Measurements from ENCODE around the gene SDF4.

SDF4 gene

DNA sequence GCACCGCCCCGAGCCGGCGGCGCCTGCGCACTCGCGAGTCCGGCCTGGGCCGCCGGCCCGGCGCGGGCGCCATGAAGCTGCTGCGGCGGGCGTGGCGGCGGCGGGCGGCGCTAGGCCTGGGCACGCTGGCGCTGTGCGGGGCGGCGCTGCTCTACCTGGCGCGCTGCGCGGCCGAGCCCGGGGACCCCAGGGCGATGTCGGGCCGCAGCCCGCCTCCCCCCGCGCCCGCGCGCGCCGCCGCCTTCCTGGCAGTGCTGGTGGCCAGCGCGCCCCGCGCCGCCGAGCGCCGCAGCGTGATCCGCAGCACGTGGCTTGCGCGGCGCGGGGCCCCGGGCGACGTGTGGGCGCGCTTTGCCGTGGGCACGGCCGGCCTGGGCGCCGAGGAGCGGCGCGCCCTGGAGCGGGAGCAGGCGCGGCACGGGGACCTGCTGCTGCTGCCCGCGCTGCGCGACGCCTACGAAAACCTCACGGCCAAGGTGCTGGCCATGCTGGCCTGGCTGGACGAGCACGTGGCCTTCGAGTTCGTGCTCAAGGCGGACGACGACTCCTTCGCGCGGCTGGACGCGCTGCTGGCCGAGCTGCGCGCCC lies 501 bp upstream of the SDF4 start, which contains the start of gene B3GALT6:
Gene B3GALT6, plus strand, starts transcription at position 30 of the 588 bp plus-strand sequence. Its CDS starts 42 bp downstream, at position 72.
- ATAC-seq (ENCODE audit: low read depth) (no peak; the same call in 2 of the 3 replicates), DNase-seq (ENCODE audit: low spot score) (no peak)
- peak within 1 kb of the TSS; percentile 90 for H3K4me3 ChIP-seq (ENCODE audit: severe bottlenecking)
- TF ChIP-seq, protein P1, sequence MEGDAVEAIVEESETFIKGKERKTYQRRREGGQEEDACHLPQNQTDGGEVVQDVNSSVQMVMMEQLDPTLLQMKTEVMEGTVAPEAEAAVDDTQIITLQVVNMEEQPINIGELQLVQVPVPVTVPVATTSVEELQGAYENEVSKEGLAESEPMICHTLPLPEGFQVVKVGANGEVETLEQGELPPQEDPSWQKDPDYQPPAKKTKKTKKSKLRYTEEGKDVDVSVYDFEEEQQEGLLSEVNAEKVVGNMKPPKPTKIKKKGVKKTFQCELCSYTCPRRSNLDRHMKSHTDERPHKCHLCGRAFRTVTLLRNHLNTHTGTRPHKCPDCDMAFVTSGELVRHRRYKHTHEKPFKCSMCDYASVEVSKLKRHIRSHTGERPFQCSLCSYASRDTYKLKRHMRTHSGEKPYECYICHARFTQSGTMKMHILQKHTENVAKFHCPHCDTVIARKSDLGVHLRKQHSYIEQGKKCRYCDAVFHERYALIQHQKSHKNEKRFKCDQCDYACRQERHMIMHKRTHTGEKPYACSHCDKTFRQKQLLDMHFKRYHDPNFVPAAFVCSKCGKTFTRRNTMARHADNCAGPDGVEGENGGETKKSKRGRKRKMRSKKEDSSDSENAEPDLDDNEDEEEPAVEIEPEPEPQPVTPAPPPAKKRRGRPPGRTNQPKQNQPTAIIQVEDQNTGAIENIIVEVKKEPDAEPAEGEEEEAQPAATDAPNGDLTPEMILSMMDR (IDR thresholded peaks at IDR 0.05; ENCODE audit: poor library complexity, severe bottlenecking), result no peak
- H3K27ac ChIP-seq (ENCODE audit: poor library complexity, severe bottlenecking), result peak within 1 kb of the TSS; percentile 63
- no peaks in the 10 kb centered on the region for H3K9me3 ChIP-seq (ENCODE audit: severe bottlenecking)
- H3K4me1 ChIP-seq (ENCODE audit: insufficient read depth, poor library complexity, severe bottlenecking), result no peaks in the 10 kb centered on the region
- peaks cover 28% of the 10 kb centered on the region for H3K36me3 ChIP-seq (ENCODE audit: low read depth)
- H3K27me3 ChIP-seq (ENCODE audit: insufficient read depth, poor library complexity, severe bottlenecking), result no peaks in the 10 kb centered on the region

DNA sequence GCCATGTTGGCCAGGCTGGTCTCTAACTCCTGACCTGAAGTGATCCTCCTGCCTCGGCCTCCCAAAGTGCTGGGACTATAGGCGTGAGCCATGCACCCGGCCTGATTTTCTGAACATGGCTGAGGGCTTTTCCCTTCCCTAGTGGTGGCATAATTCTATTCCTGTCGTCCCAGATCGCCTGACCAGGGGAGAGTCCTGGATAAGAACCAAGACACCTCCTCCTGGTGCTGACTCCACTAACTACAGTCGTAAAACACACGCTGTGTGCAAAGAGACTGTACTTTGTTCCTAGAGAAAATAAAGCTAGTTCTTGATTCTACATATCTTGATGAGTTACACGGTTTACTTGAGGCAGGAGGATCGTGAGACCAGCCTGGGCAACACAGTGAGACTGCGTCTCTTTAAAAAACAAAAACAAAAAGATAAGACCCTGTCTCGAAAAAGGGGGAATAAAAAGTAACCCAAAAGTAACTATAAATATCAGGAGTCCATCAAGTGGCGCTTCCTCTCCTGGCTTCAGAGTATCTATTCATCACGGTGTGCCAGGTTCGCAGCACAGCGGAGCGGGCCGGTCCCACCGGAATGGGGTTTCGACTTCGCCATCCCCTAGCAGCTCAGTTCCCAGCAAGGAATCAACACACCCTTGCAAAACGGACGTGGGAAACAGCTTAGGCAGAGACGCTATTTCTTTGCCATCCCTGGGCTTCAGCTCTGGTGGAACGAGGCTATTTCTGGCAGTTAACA lies 973 bp downstream of the SDF4 start:
- ATAC-seq (ENCODE audit: low read depth) (peak; percentile 11; the same call in 2 of the 3 replicates), DNase-seq (ENCODE audit: low spot score) (no peak)
- TF ChIP-seq, protein P1 (IDR thresholded peaks at IDR 0.05; ENCODE audit: poor library complexity, severe bottlenecking), result peak; percentile 16
- H3K4me1 ChIP-seq (ENCODE audit: insufficient read depth, poor library complexity, severe bottlenecking), result no peaks in the 10 kb centered on the region
- peak overlapping the region; percentile 90 for H3K4me3 ChIP-seq (ENCODE audit: severe bottlenecking)
- H3K27ac ChIP-seq (ENCODE audit: poor library complexity, severe bottlenecking), result peak overlapping the region; percentile 63
- H3K36me3 ChIP-seq (ENCODE audit: low read depth), result peaks cover 36% of the 10 kb centered on the region
- no peaks in the 10 kb centered on the region for H3K27me3 ChIP-seq (ENCODE audit: insufficient read depth, poor library complexity, severe bottlenecking)
- no peaks in the 10 kb centered on the region for H3K9me3 ChIP-seq (ENCODE audit: severe bottlenecking)

DNA sequence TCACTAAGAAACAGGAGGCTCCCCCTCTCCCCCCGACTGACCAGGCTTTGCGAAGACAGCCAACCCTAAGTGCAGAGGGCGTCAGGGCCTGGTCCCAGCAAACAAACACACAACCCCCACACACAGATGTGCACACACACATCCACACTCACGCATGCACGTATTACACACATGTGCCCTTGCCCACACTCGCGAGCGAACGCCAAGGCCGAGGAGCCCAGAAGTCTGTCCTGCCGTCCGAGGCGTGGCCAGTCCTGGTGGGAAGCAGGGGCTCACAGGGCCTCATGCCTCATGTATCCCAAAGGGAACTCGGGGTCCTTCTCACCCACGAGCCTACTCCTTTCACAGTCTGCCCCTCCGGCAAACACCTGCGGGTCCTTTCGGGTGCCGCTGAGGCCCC lies 2.0 kb downstream of the SDF4 start:
- H3K4me3 ChIP-seq (ENCODE audit: severe bottlenecking), result no peak overlapping the region
- TF ChIP-seq, protein P1 (IDR thresholded peaks at IDR 0.05; ENCODE audit: poor library complexity, severe bottlenecking), result no peak
- peaks cover 44% of the 10 kb centered on the region for H3K36me3 ChIP-seq (ENCODE audit: low read depth)
- H3K9me3 ChIP-seq (ENCODE audit: severe bottlenecking), result no peaks in the 10 kb centered on the region
- ATAC-seq (ENCODE audit: low read depth) (no peak), DNase-seq (ENCODE audit: low spot score) (no peak)
- no peaks in the 10 kb centered on the region for H3K4me1 ChIP-seq (ENCODE audit: insufficient read depth, poor library complexity, severe bottlenecking)
- no peaks in the 10 kb centered on the region for H3K27me3 ChIP-seq (ENCODE audit: insufficient read depth, poor library complexity, severe bottlenecking)
- H3K27ac ChIP-seq (ENCODE audit: poor library complexity, severe bottlenecking), result no peak overlapping the region

DNA sequence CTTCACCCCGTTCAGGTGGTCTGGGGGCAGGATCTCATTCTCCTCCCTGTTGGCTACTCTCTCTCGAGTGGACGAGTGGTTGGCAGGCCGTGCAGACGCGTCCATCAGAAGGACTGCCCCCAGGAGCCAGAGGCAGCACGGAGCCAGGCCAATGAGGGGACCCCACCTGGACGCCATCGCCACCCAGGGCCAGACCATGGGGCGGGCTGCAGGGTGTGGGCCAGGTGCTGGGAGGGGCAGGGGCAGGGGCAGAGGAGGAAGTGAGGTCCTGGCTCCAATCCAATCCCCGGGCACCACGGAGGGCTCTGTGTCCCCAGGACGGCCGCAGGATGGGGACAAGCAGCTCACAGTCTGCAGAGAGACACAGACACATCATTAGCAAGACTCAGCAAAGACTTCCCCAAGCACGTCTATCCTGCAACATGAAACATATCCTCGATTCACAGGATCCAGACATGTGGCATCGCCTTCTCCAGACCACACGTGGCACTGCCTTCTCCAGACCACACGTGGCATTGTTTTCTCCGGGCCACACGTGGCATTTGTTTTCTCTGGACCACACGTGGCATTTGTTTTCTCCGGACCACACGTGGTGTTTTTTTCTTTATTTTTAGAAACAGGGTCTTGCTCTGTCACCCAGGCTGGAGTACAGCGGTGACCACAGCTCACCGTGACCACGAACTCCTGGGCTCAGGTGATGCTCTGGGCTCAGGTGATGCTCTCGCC lies 3.0 kb downstream of the SDF4 start:
- no peak overlapping the region for H3K27ac ChIP-seq (ENCODE audit: poor library complexity, severe bottlenecking)
- TF ChIP-seq, protein P1 (IDR thresholded peaks at IDR 0.05; ENCODE audit: poor library complexity, severe bottlenecking), result no peak
- H3K4me3 ChIP-seq (ENCODE audit: severe bottlenecking), result no peak overlapping the region
- H3K27me3 ChIP-seq (ENCODE audit: insufficient read depth, poor library complexity, severe bottlenecking), result no peaks in the 10 kb centered on the region
- H3K9me3 ChIP-seq (ENCODE audit: severe bottlenecking), result no peaks in the 10 kb centered on the region
- H3K36me3 ChIP-seq (ENCODE audit: low read depth), result peaks cover 48% of the 10 kb centered on the region
- H3K4me1 ChIP-seq (ENCODE audit: insufficient read depth, poor library complexity, severe bottlenecking), result no peaks in the 10 kb centered on the region
- DNase-seq (ENCODE audit: low spot score), result no peak
- ATAC-seq (ENCODE audit: low read depth), result no peak
